ENCODE results near the gene RNF175. TPM values are rescaled to one million over a fixed set of nuclear protein-coding genes. Genes with fewer than 3 reads are reported as not detected.

Gene RNF175
- total and polyA plus RNA-seq, 7 donors, result 0.26 to 1.8 (median 0.99) TPM; not detected in 4

- TF ChIP-seq POLR2A (IDR thresholded peaks at IDR 0.05) (no peak), EP300 (IDR thresholded peaks at IDR 0.05) (no peak), CTCF (IDR thresholded peaks at IDR 0.05) (no peak), POLR2AphosphoS5 (IDR thresholded peaks at IDR 0.05) (no peak)
- Histone ChIP-seq H3K4me3 (no peak overlapping the region), H3K9me3 (no peaks in the 10 kb centered on the region), H3K27ac (no peak overlapping the region), H3K27me3 (no peaks in the 10 kb centered on the region), H3K4me1 (no peaks in the 10 kb centered on the region), H3K36me3 (no peaks in the 10 kb centered on the region)
- no peak for DNase-seq
- intact Hi-C loops (cut with DNase I), result no loop called here
Measured at GRCh38 chr4:153777421-153777820, 17.6 kb upstream of the RNF175 start.

- no peaks in the 10 kb centered on the region for H3K27me3 ChIP-seq
- DNase-seq, result no peak
- intact Hi-C loops (cut with DNase I), result no loop called here
- no peaks in the 10 kb centered on the region for H3K36me3 ChIP-seq
- H3K9me3 ChIP-seq, result no peaks in the 10 kb centered on the region
- H3K27ac ChIP-seq, result no peak overlapping the region
- 89 to 92% methylated on average over 3 of the region's 3 CpGs for WGBS, 2 donors
- no peak overlapping the region for H3K4me3 ChIP-seq
- TF ChIP-seq EP300 (IDR thresholded peaks at IDR 0.05), result no peak
- TF ChIP-seq POLR2AphosphoS5 (IDR thresholded peaks at IDR 0.05), result no peak
- no peak for TF ChIP-seq CTCF (IDR thresholded peaks at IDR 0.05)
- TF ChIP-seq POLR2A (IDR thresholded peaks at IDR 0.05), result no peak
- H3K4me1 ChIP-seq, result no peaks in the 10 kb centered on the region
Measured at GRCh38 chr4:153776601-153777000, 16.8 kb upstream of the RNF175 start.

- TF ChIP-seq EP300 (IDR thresholded peaks at IDR 0.05), result no peak
- TF ChIP-seq POLR2A (IDR thresholded peaks at IDR 0.05), result no peak
- TF ChIP-seq CTCF (IDR thresholded peaks at IDR 0.05), result no peak
- TF ChIP-seq POLR2AphosphoS5 (IDR thresholded peaks at IDR 0.05), result no peak
- 81 to 82% methylated on average over 2 of the region's 2 CpGs for WGBS, 2 donors
- no peaks in the 10 kb centered on the region for H3K36me3 ChIP-seq
Measured at GRCh38 chr4:153773236-153773690, 13.4 kb upstream of the RNF175 start.

GRCh38 chr4:153771046-153771445 lies 11.2 kb upstream of the RNF175 start:
- no peaks in the 10 kb centered on the region for H3K27me3 ChIP-seq
- TF ChIP-seq EP300 (IDR thresholded peaks at IDR 0.05) (no peak), CTCF (IDR thresholded peaks at IDR 0.05) (no peak), POLR2AphosphoS5 (IDR thresholded peaks at IDR 0.05) (no peak), POLR2A (IDR thresholded peaks at IDR 0.05) (no peak)
- no peak overlapping the region for H3K27ac ChIP-seq
- intact Hi-C loops (cut with DNase I), result no loop called here
- DNase-seq, result no peak
- H3K4me3 ChIP-seq, result no peak overlapping the region
- H3K9me3 ChIP-seq, result no peaks in the 10 kb centered on the region
- H3K36me3 ChIP-seq, result no peaks in the 10 kb centered on the region
- H3K4me1 ChIP-seq, result no peaks in the 10 kb centered on the region

More at GRCh38 chr4:153773236-153773690, 13.4 kb upstream of the RNF175 start:
- no peaks in the 10 kb centered on the region for H3K4me1 ChIP-seq
- no peak for DNase-seq
- no peaks in the 10 kb centered on the region for H3K9me3 ChIP-seq
- no peaks in the 10 kb centered on the region for H3K27me3 ChIP-seq
- no peak overlapping the region for H3K27ac ChIP-seq
- no peak overlapping the region for H3K4me3 ChIP-seq
- intact Hi-C loops (cut with DNase I), result no loop called here

- no peak overlapping the region for H3K4me3 ChIP-seq
- H3K4me1 ChIP-seq, result no peaks in the 10 kb centered on the region
- WGBS, 2 donors, result 77 to 86% methylated on average over 6 of the region's 6 CpGs
- no peaks in the 10 kb centered on the region for H3K9me3 ChIP-seq
- H3K27ac ChIP-seq, result no peak overlapping the region
- DNase-seq, result no peak
- intact Hi-C loops (cut with DNase I), result no loop called here
- H3K27me3 ChIP-seq, result no peaks in the 10 kb centered on the region
- H3K36me3 ChIP-seq, result no peaks in the 10 kb centered on the region
- TF ChIP-seq CTCF (IDR thresholded peaks at IDR 0.05), result no peak
- TF ChIP-seq POLR2AphosphoS5 (IDR thresholded peaks at IDR 0.05), result no peak
- TF ChIP-seq EP300 (IDR thresholded peaks at IDR 0.05), result no peak
- no peak for TF ChIP-seq POLR2A (IDR thresholded peaks at IDR 0.05)
Measured at GRCh38 chr4:153766758-153767157, 6.9 kb upstream of the RNF175 start.

Data from sigmoid colon (tissue), 7 donors.